Esophagus (tissue), 2 donors: ENCODE results near the gene SETD5. TPM values are rescaled to one million over a fixed set of nuclear protein-coding genes. Genes with fewer than 3 reads are reported as not detected.

Experiments
- H3K27ac ChIP-seq, 2 donors: one replicate each; pipeline ENCODE4 v1.5.1; 2013; ENCODE audit warnings: low read depth in 2 of 2, mild to moderate bottlenecking in 2 of 2, inconsistent platforms in 1 of 2, low read length in 1 of 2, moderate library complexity in 1 of 2
- H3K27me3 ChIP-seq, 2 donors: one replicate each; pipeline ENCODE4 v1.6.1; 2013; ENCODE audit warnings: low read length in 2 of 2, control low read depth in 1 of 2, mild to moderate bottlenecking in 1 of 2; ENCODE audit not compliant: insufficient read depth in 2 of 2, control insufficient read depth in 1 of 2
- H3K36me3 ChIP-seq, 2 donors: one replicate each; pipeline ENCODE4 v1.6.1; 2013; ENCODE audit warnings: low read length in 1 of 2; ENCODE audit not compliant: control insufficient read depth in 2 of 2, insufficient read depth in 2 of 2
- H3K4me1 ChIP-seq, 2 donors: one replicate each; pipeline ENCODE4 v1.6.1; 2013; ENCODE audit warnings: low read length in 1 of 2; ENCODE audit not compliant: control insufficient read depth in 2 of 2, insufficient read depth in 2 of 2
- H3K4me3 ChIP-seq, 2 donors: one replicate each; pipeline ENCODE4 v1.5.1; 2013; ENCODE audit warnings: low read length in 2 of 2, mild to moderate bottlenecking in 2 of 2, low read depth in 1 of 2, moderate library complexity in 1 of 2
- H3K9me3 ChIP-seq, 2 donors: one replicate each; pipeline ENCODE4 v1.6.1; 2013; ENCODE audit warnings: mild to moderate bottlenecking in 2 of 2, low read depth in 1 of 2, low read length in 1 of 2, moderate library complexity in 1 of 2; ENCODE audit not compliant: control insufficient read depth in 2 of 2, insufficient read depth in 1 of 2
- WGBS, 2 donors: extraction: QIAGEN DNeasy Blood & Tissue Kit; methylation state at CpG; one replicate each; pipeline ENCODE4 v1.1.7; 2013; 5-methylcytosine and 5-hydroxymethylcytosine counted together
- polyA plus RNA-seq, 2 donors: library from polyadenylated mRNA; stranded (reverse); fragments of 200-250 nt; gene quantifications; one replicate each; pipeline ENCODE4 v1.2.3, GENCODE V29; 2013
- donor health status: healthy with polysubstance abuse.
- donor health status: Bipolar disorder and iron deficiency.

The SETD5 gene
- polyA plus RNA-seq, 2 donors: 17.2 to 25.0 TPM

DNA sequence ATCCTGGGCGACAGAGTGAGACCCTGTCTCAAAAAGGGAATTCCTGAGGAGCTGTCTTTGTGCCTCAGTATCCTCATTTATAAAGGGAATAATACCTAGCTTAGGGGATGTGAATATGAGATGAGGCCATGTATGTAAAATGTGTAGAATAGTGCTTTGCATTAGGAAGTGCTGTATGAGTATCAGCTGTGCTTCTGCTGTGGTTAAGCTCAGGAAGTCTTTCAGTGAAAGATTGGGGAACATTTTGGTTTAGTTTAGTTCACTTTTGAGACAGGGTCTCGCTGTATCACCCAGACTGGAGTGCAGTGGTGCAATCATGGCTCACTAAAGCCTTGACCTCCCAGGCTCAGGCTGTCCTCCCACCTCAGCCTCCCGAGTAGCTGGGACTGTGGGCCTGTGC is 23.9 kb upstream of the SETD5 start:
- H3K27ac ChIP-seq: no peak overlapping the region
- H3K4me1 ChIP-seq: no peaks in the 10 kb centered on the region
- no peak overlapping the region for H3K4me3 ChIP-seq
- H3K9me3 ChIP-seq: no peaks in the 10 kb centered on the region
- peaks cover 3 to 7% of the 10 kb centered on the region in 2 donors for H3K36me3 ChIP-seq
- 87 to 93% methylated on average over 3 of the region's 3 CpGs for WGBS, 2 donors
- no peaks in the 10 kb centered on the region for H3K27me3 ChIP-seq

- Histone ChIP-seq H3K4me3 (no peak overlapping the region), H3K36me3 (peaks cover 3 to 4% of the 10 kb centered on the region in 2 donors), H3K27me3 (no peaks in the 10 kb centered on the region), H3K9me3 (no peaks in the 10 kb centered on the region), H3K4me1 (no peaks in the 10 kb centered on the region), H3K27ac (no peak overlapping the region)
- 94 to 95% methylated on average over 1 of the region's 1 CpG for WGBS, 2 donors
Measured at GRCh38 chr3:9377981-9378380, 19.4 kb upstream of the SETD5 start.

DNA sequence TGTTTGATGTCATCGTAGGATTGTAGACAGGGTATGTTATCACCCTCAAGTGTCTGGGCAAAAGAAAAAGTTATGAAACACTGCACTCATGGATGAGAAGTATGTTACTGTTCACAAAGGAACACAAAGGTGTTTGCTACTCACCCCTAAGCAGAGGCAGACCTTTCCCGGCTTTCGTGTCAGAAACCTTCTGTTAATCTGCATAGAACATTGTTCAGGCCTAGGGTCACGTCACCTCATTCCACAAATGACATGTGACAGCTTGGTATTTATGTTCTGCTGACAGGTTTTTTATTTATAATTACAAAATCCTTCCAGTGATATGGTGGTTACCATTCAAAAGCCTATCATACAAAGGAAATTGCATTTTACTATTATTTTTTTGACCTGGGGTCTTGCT is 18.1 kb upstream of the SETD5 start:
- H3K9me3 ChIP-seq: no peaks in the 10 kb centered on the region
- H3K4me1 ChIP-seq: no peaks in the 10 kb centered on the region
- peaks cover 0 to 2% of the 10 kb centered on the region in 2 donors for H3K36me3 ChIP-seq
- H3K4me3 ChIP-seq: no peak overlapping the region
- 63 to 66% methylated on average over 4 of the region's 4 CpGs for WGBS, 2 donors
- no peaks in the 10 kb centered on the region for H3K27me3 ChIP-seq
- no peak overlapping the region for H3K27ac ChIP-seq

- no peaks in the 10 kb centered on the region for H3K4me1 ChIP-seq
- no peaks in the 10 kb centered on the region for H3K9me3 ChIP-seq
- no peak overlapping the region for H3K4me3 ChIP-seq
- peaks cover 0 to 4% of the 10 kb centered on the region in 2 donors for H3K36me3 ChIP-seq
- H3K27ac ChIP-seq: no peak overlapping the region
- no peaks in the 10 kb centered on the region for H3K27me3 ChIP-seq
- WGBS, 2 donors: 83 to 87% methylated on average over 3 of the region's 3 CpGs
Measured at GRCh38 chr3:9380014-9380413, 17.4 kb upstream of the SETD5 start.

- H3K4me3 ChIP-seq: no peak overlapping the region
- peaks cover 3 to 5% of the 10 kb centered on the region in 2 donors for H3K36me3 ChIP-seq
- no peaks in the 10 kb centered on the region for H3K9me3 ChIP-seq
- H3K4me1 ChIP-seq: no peaks in the 10 kb centered on the region
- no peak overlapping the region for H3K27ac ChIP-seq
- 67% methylated on average over 13 of the region's 13 CpGs for WGBS, 2 donors
- no peaks in the 10 kb centered on the region for H3K27me3 ChIP-seq
Measured at GRCh38 chr3:9384141-9384828, 13.1 kb upstream of the SETD5 start.

DNA sequence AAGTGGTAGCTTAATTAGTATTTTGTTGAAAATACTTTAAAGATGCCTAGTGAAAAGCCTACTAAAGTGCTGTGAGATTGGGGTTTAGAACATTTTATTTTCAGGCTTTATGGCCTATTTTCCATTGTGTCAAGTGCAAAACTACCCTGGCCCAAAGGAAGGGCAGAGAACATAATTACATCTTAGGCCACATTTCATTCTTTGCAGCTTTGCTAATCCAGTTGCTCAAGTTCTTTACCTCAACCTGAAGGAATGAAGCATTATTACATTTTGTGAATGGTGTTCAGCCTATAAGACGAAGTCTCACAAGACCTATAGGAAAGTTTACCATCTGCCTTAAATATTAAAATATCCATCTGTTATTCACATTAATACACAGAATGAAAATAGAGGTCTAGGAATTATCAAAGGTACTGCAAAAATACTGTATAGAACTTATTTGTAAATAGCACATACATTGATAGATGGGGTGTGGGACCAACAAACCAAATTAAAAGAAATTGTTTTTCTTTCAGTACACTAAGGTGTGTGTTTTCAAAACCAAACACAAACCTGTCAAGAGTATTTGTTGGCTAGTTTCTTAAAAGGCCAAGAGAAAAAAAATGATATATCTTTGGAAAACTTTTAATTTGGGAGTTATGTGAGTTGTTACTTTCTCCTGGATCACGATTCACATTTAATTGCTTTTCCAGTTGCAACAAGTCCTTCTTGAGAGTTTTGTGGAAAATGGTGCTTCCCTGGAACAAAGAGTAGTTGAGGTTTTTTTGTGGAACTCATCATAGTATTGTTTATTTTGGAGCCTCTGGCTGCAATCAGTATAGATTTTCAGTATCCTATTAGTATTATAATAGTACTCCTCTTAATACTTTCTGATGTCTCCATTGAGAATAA is 12.0 kb upstream of the SETD5 start:
- 69 to 73% methylated on average over 2 of the region's 2 CpGs for WGBS, 2 donors
- no peak overlapping the region for H3K4me3 ChIP-seq

DNA sequence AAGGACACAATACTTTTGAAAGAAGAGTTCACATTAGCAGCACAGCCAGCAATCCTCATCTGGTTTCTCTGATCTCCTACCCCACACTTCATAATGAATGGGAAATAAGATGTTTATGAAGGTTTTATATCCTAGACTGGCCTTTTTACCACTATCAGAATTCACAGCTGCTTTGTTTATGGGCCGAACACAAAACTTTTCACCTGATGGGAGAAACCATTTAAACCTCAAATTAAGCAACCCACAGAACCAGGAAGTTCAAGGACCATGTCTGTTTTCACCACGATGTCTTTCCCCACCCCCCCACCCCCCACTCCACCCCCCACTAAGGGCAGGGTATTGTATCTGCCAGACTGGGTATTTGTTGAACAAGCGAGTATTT is 11.3 kb upstream of the SETD5 start:
- Histone ChIP-seq H3K4me3 (no peak overlapping the region), H3K27ac (no peak overlapping the region), H3K4me1 (no peaks in the 10 kb centered on the region), H3K36me3 (peaks cover 3 to 9% of the 10 kb centered on the region in 2 donors), H3K9me3 (no peaks in the 10 kb centered on the region), H3K27me3 (no peaks in the 10 kb centered on the region)
- 67 to 70% methylated on average over 3 of the region's 3 CpGs for WGBS, 2 donors

More for the DNA sequence above, 12.0 kb upstream of the SETD5 start:
- no peaks in the 10 kb centered on the region for H3K27me3 ChIP-seq
- H3K4me1 ChIP-seq: no peaks in the 10 kb centered on the region
- H3K27ac ChIP-seq: no peak overlapping the region
- H3K36me3 ChIP-seq: peaks cover 3 to 7% of the 10 kb centered on the region in 2 donors
- no peaks in the 10 kb centered on the region for H3K9me3 ChIP-seq

DNA sequence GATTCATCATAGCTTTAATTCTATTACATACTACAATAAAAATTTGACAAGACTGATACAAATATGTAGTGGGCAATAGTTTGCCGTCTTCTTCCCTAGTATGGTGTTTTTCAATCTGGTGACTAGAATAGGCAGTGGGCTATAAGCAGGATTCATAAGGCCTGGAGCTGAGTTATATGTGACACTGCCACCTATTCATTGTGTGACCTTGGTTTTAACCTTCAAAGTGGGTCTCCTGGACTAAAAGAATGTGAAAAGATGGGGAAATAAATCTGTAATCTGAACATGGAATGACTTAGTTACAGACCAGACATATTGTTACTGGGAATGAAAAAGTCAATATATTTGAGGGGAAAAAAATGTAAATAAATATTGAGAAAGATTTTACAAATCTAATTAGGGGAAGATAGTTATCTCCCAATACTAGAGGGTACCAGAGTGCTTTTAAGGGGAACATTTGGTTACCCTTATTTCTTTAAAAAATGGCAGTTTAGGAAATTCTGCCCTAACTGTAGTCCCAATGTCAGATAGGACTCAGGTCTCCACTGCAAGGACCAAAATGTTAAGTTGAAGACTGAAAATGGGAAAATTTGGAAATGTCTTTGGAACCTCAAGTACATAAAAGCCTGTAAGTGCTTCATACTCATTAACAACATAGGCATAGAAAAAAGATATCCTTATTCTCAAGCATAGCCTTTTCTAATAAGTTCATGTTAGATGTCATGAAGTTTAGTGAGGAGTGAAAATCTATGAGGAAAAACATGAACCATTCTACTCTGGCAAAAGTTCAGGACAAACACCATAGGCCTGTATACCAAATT is 10.7 kb upstream of the SETD5 start:
- Histone ChIP-seq H3K9me3 (no peaks in the 10 kb centered on the region), H3K36me3 (peaks cover 3 to 12% of the 10 kb centered on the region in 2 donors), H3K4me1 (no peaks in the 10 kb centered on the region), H3K27ac (no peak overlapping the region), H3K4me3 (no peak overlapping the region), H3K27me3 (no peaks in the 10 kb centered on the region)
- WGBS, 2 donors: 0 to 43% methylated on average over 1 of the region's 1 CpG

DNA sequence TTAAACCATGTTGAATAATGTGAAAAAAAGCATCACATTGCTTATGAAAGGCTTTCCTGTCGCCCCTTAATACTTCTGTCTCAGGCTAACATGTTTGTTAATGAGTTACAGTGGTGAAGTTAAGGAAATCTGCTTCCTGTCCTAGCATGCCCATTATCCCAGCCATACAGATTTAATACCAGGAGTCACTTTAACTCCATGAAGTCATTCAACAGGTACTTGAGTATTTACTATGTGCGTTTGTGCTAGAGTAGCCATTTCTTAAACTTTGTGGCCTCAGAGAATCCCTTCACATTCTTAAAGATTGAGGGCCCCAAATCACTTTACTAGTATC is 10.1 kb upstream of the SETD5 start:
- H3K9me3 ChIP-seq: no peaks in the 10 kb centered on the region
- no peaks in the 10 kb centered on the region for H3K27me3 ChIP-seq
- H3K36me3 ChIP-seq: peaks cover 3 to 12% of the 10 kb centered on the region in 2 donors
- no peak overlapping the region for H3K4me3 ChIP-seq
- no peak overlapping the region for H3K27ac ChIP-seq
- no peaks in the 10 kb centered on the region for H3K4me1 ChIP-seq
- 51 to 61% methylated on average over 2 of the region's 2 CpGs for WGBS, 2 donors
